T-helper 9 cell (primary cell): ENCODE data around the gene PRR35.

ENCODE experiments used
- DNase-seq: peaks from one replicate; pipeline ENCODE4 v3.0.0-alpha.2; 2020

The PRR35 gene

DNA sequence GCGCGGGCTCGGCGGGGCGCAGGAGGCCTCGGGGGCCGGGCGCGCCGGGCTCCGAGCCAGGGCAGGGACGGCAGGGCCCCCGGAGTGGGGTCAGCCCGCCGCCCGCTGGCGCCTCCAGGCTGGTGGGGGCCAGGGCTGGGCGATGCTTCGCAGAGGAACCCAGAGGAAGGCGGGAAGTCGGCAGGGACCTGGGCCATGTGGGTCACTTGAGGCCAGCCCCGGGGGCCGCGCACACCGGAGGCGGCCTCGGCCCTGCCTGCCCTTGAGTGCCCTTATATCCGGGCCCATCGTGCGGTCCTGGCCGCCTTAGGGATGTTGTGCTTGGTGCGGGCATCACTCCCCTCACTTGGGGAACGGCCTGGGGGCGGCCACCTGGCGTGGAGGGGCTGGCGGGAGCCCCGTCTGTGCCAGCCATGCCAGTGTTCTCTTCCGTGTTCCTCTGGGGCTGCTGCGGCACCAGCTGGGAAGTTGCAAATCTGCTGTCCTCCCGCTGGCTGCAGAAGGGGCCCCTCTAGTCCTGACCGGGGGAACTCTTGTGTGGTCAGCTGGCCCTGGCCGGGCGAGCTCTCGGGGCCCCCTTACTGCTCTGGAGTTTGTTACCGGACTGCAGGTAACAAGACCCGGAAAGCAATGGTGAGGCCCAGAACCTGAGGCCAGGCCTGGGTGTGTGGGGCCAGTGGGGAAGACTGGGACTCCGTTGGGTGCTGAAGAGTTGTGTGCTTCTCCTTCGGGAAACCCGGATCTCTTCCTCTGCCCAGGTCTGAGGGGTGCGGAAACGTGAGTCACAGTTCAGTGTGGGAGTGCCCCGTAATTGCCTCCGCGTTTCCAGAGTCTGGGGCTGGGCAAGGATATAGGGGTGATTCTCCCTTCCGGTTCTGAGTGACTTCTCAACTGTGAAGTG, 31.8 kb upstream of the PRR35 start:
- DNase-seq = peak; percentile 18

DNA sequence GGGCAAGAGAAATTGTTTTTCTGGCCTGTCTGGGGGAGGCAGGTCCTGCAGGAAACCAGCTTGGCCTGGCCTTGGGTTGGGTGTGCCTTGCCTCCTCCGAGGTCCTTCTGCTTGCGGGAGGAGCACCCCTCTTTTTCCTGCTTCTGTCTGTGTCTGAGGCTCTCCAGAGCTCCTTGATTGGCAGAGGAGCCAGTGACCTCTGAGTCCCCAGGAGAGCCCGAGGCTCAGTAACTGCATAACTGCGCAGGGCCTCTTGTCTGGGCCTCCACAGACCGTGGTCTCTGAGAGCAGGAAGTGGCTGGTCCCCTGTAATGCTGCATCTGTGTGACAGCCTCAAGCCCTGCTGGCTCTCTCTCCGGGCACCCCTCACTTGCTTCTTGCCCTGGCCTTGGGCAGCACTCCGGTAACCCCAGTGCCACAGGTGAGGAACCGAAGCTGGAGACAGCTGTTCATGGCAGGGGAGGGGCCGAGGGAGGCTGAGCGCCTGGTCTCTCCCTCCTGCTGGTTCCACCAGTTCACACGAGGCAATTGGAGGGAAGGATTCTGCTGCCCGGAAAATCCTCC, 31.1 kb upstream of the PRR35 start:
- no peak for DNase-seq

GRCh38 chr16:530111-530817, 29.9 kb upstream of the PRR35 start:
- DNase-seq = no peak

DNA sequence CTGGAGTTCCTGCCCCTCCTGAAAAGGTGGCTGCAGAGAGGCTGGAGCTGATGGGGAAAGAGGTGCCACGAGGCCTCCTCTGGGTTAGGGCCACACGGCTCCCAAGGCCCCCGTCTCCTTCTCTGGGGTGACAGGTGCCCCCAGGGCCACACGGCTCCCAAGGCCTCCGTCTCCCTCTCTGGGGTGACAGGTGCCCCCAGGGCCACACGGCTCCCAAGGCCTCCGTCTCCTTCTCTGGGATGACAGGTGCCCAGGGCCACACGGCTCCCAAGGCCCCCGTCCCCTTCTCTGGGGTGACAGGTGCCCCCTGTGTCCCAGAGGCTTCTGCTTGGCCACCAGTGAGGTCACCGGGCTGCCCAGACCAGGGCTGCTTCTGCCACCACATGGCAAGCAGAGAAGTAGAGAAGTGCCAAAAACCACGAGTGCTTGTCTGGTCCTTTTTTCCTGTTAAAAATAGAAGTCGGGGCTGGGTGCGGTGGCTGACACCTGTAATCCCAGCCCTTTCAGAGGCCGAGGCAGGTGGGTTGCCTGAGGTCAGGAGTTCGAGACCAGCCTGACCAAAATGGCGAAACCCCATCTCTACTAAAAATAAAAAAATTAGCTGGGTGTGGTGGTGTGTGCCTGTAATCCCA, 28.6 kb upstream of the PRR35 start:
- DNase-seq = no peak

- DNase-seq = no peak
These were observed 26.6 kb upstream of the PRR35 start for GRCh38 chr16:533391-534123.

- no peak for DNase-seq
These were observed 26.1 kb upstream of the PRR35 start for GRCh38 chr16:534135-534534.

GRCh38 chr16:534856-535445, 25.2 kb upstream of the PRR35 start:
- no peak for DNase-seq

GRCh38 chr16:535446-536405, 24.5 kb upstream of the PRR35 start:
- no peak for DNase-seq

DNA sequence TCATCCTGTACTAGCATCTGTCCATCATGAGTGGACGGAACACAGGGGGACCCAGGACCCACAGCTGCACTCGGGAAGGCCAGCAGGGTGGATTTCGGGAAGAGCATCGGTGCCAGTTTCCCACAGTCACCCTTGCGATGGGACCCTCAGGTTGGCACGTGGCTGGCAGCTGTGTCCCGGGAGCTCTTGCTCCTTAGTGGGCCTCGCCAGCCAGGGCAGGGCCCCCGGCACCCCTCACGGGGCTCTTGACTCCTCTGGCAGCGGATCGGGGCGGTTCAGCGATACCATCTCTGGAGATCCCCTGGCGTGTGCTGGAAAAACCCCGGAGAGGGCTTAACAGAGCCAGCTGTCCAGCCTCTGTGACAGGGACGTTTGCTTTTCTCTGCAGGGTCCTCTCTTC, 23.4 kb upstream of the PRR35 start:
- DNase-seq = no peak

- no peak for DNase-seq
These were observed 22.5 kb upstream of the PRR35 start for GRCh38 chr16:537415-538335.

DNA sequence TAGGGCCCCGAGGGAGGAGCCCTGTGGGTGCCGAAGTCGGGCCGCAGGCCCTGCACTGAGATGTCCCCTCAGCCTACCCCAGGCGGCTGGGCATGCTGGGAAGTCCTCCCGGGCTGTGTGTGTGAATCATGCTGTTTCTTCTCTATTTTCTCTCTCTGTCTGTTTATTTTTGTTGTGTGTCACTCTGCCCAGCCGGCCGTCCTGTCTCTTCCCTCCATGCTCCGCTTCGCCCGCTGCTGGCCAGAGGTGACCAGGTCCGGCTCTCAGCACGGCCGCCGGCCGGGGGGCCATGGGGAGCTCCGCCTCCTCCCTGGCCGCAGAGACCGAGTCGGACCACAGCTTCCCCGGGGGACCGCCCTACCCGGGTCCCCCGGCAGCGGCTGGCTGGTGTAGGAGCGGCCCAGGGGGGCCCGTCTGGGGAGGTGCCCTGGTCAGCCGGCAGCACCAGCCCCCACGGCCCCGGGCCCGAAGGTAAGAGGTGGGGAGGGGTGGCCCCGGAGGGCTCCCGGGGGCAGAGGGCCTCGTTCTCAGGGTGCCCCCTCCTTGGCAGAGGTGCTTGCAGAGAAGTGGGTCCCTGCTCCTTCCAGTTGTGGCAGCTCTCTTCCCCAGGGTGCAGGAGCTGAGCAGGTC, 20.2 kb upstream of the PRR35 start:
- DNase-seq = no peak

DNA sequence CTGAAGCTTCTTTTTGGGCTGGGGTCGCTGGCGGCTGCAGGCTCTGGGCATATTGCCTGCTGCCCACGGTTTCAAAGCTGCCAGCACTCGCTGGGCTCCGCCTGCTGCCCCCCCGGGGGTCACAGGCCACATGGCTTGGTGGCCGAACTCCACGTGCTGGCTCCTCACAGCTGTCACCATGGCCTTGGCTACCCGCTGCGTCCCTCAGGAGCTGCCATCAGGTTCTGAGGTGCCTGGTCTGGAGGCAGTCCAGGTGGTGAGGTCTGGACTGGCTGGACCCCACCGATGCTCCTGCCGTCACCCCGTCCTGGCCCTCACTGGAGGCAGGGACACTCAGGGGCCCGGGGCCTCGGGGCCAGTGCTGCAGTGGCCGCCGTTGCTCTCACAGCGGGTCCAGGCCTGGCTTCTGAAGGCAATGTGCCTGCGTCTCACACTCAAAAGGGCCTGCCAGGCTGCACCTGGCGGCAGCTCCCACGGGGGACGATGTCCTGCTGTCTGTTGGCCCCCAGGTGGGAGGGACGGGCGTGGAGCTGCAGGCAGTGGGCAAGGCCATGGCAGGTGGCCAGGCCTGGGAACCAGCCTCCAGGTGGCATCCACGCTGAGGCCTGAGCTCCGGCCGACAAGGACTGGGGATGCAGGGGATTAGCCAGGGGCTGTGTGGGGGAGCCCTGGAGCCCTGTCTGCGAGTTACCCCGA, 19.4 kb upstream of the PRR35 start:
- no peak for DNase-seq

GRCh38 chr16:543301-544164, 16.7 kb upstream of the PRR35 start:
- DNase-seq = no peak

DNA sequence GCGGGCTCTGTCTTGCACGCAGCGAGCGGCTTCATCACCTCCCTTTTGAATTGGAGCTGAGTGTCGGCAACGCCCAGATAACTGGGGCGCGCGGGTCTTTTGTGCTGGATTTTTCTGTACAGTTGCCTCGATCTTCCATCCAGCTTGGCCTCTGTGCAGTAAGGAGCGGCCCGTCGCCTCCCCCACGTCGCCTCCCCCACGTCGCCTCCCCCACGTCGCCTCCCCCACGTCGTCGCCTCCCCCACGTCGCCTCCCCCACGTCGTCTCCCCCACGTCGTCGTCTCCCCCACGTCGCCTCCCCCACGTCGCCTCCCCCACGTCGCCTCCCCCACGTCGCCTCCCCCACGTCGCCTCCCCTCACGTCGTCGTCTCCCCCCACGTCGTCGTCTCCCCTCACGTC, 15.7 kb upstream of the PRR35 start:
- no peak for DNase-seq

DNA sequence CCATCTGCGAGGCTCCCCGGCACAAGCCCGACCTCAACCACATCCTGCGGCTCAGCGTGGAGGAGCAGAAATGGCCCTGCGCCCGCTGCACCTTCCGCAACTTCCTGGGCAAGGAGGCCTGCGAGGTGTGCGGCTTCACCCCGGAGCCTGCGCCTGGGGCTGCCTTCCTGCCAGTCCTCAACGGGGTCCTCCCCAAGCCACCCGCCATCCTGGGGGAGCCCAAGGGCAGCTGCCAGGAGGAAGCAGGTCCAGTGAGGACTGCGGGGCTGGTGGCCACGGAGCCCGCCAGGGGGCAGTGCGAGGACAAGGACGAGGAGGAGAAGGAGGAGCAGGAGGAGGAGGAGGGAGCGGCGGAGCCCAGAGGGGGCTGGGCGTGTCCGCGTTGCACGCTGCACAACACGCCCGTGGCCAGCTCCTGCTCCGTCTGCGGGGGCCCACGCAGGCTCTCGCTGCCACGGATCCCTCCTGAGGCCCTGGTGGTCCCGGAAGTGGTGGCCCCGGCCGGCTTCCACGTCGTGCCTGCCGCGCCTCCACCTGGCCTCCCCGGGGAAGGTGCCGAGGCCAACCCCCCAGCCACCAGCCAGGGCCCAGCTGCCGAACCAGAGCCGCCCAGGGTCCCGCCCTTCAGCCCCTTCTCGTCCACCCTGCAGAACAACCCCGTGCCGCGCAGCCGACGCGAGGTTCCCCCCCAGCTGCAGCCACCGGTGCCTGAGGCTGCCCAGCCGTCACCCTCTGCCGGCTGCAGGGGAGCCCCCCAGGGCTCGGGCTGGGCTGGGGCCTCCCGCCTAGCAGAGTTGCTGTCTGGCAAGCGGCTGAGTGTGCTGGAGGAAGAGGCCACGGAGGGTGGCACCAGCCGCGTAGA, 13.1 kb upstream of the PRR35 start:
- peak; percentile 42 for DNase-seq

DNA sequence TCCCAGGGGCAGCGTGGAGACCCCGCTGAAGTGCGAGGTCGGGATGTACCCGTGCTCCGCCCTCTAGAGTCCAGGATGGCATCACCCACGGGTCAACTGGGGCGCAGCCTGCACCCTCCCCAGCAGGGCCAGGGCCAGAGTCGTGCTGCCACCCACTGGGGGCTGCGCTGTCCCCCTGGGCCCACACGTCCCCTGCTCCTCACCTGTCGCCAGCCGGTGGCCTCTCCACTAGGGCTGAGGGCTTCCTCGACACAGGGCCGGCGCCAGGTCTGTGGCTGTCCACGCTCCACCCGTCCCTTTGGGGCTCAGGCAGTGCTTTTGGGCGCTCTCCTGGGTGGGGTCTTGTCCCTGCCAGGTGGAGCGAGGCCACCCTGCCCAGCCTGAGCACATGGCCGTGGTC, 11.6 kb upstream of the PRR35 start:
- no peak for DNase-seq
